HepG2 (cell line): Measurements from ENCODE around the gene EXOC7. TPM values are rescaled to one million over a fixed set of nuclear protein-coding genes. Genes with fewer than 3 reads are reported as not detected.

Source experiments
- BHLHE40 ChIP-seq: IDR thresholded peaks from 2 replicates; pipeline ENCODE4 v1.6.1; 2011; ENCODE audit warnings: low read length, improper control_type of control experiment
- FOSL2 ChIP-seq: sonication (generic); formaldehyde crosslinking; IDR thresholded peaks from 2 replicates; pipeline ENCODE4 v1.4.0; 2020; ENCODE audit warnings: missing genetic modification reagents
- HMGA1 ChIP-seq: sonication (generic); formaldehyde crosslinking; conservative IDR thresholded peaks from 2 replicates; pipeline ENCODE4 v1.4.0; 2020; ENCODE audit warnings: missing genetic modification reagents
- NCOA2 ChIP-seq: sonication (generic); formaldehyde crosslinking; IDR thresholded peaks from 2 replicates; pipeline ENCODE4 v1.8.0; 2022; ENCODE audit warnings: inconsistent platforms
- STAT5B ChIP-seq: sonication (generic); formaldehyde crosslinking; IDR thresholded peaks from 2 replicates; pipeline ENCODE4 v1.4.0; 2020; ENCODE audit warnings: missing genetic modification reagents
- ZNF652 ChIP-seq: IDR thresholded peaks from 2 replicates; pipeline ENCODE4 v1.6.1; 2016; ENCODE audit warnings: low read depth, borderline replicate concordance
- ZNF674 ChIP-seq: sonication (generic); formaldehyde crosslinking; IDR thresholded peaks from 2 replicates; pipeline ENCODE4 v1.5.0; 2020; ENCODE audit warnings: low read depth, mild to moderate bottlenecking, missing genetic modification reagents
- ZSCAN22 ChIP-seq: sonication (generic); formaldehyde crosslinking; IDR thresholded peaks from 2 replicates; pipeline ENCODE4 v1.4.0; 2020; ENCODE audit warnings: mild to moderate bottlenecking, missing genetic modification reagents
- ZSCAN30 ChIP-seq: sonication (generic); formaldehyde crosslinking; IDR thresholded peaks from 2 replicates; pipeline ENCODE4 v1.5.0; 2020; ENCODE audit warnings: mild to moderate bottlenecking, missing genetic modification reagents
- polyA plus RNA-seq, 8 experiments: library from polyadenylated mRNA; depleted of rRNA in 3 of 8; stranded (reverse) in 7 of 8; unstranded in 1 of 8; fragments of >200 nt; fragmentation: Illumina TruSeq in 4 of 8; extraction: Trizol in 4 of 8; gene quantifications; 2 replicates each; pipeline versions ENCODE4 v1.2.1 to v1.2.3, GENCODE V29; 2011 to 2016; ENCODE audit warnings: low read depth in 4 of 8, missing spikeins in 1 of 8, mixed read lengths in 1 of 8; ENCODE audit not compliant: insufficient read depth in 1 of 8
- total RNA-seq, 5 experiments: library from RNA; depleted of rRNA; stranded (reverse); fragments of >200 nt; fragmentation: Illumina TruSeq; extraction: Trizol; gene quantifications; 2 replicates each; pipeline ENCODE4 v1.2.3, GENCODE V29; 2016; ENCODE audit warnings: low read depth in 1 of 5
- TF ChIP-seq, protein P1 (sequence below): sonication (generic); formaldehyde crosslinking; IDR thresholded peaks from 2 replicates; pipeline ENCODE4 v1.4.0; 2020; ENCODE audit warnings: mild to moderate bottlenecking, missing genetic modification reagents, borderline replicate concordance
- TF ChIP-seq, protein P2 (sequence below): sonication (generic); formaldehyde crosslinking; IDR thresholded peaks from 2 replicates; pipeline ENCODE4 v1.9.0; 2021; ENCODE audit warnings: mild to moderate bottlenecking, missing genetic modification reagents
- TF ChIP-seq, protein P3 (sequence below): sonication (generic); formaldehyde crosslinking; IDR thresholded peaks from 2 replicates; pipeline ENCODE4 v1.5.0; 2020; ENCODE audit warnings: mild to moderate bottlenecking, missing genetic modification reagents
- TF ChIP-seq, protein P4 (sequence below): IDR thresholded peaks from 2 replicates; pipeline ENCODE4 v1.6.1; 2016; ENCODE audit warnings: low read depth, borderline replicate concordance
- TF ChIP-seq, protein P5 (sequence below): sonication (generic); formaldehyde crosslinking; IDR thresholded peaks from 2 replicates; pipeline ENCODE4 v1.4.0; 2020; ENCODE audit warnings: low read depth, mild to moderate bottlenecking, missing genetic modification reagents

EXOC7 gene
- total and polyA plus RNA-seq, 2 of the 13 experiments (the other 11 are each of a cell fraction or from before 2014, with no cell fraction given) = 86.9 to 116 TPM

DNA sequence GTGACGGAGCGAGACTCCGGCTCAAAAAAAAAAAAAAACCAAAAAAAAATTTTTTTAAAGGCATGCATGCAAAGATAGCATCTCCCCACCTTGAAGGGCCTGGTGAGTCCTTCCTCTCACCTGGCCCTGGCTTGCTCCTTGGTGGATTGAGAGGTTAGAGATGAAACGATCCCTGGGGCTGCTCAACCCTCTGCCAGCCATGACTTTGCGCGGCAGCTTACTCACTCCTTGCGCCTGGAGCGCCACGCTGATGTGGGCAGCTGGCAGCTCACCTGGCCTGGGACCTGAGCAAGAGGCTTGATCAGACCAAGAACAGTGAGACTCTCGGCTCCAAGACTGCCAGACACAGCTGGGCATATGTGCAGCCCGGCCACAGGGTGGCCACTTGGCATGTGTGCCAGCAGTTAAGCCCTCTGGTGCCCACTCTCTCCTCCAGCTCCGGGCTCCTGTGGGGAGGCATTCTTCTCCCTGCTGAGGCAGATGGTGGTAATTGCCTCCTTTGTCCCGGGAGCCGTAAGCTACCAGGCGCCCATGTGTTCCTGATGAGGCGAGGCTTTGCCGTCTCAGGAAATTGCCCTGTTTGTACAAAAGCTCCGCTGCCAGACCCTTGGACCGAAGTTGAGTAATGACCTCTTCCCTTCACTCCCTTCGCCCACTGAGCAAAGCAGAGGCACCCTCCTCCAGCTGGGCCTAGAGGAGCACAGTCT is 71.4 kb downstream of the EXOC7 start (continued):
- TF ChIP-seq, protein P1, sequence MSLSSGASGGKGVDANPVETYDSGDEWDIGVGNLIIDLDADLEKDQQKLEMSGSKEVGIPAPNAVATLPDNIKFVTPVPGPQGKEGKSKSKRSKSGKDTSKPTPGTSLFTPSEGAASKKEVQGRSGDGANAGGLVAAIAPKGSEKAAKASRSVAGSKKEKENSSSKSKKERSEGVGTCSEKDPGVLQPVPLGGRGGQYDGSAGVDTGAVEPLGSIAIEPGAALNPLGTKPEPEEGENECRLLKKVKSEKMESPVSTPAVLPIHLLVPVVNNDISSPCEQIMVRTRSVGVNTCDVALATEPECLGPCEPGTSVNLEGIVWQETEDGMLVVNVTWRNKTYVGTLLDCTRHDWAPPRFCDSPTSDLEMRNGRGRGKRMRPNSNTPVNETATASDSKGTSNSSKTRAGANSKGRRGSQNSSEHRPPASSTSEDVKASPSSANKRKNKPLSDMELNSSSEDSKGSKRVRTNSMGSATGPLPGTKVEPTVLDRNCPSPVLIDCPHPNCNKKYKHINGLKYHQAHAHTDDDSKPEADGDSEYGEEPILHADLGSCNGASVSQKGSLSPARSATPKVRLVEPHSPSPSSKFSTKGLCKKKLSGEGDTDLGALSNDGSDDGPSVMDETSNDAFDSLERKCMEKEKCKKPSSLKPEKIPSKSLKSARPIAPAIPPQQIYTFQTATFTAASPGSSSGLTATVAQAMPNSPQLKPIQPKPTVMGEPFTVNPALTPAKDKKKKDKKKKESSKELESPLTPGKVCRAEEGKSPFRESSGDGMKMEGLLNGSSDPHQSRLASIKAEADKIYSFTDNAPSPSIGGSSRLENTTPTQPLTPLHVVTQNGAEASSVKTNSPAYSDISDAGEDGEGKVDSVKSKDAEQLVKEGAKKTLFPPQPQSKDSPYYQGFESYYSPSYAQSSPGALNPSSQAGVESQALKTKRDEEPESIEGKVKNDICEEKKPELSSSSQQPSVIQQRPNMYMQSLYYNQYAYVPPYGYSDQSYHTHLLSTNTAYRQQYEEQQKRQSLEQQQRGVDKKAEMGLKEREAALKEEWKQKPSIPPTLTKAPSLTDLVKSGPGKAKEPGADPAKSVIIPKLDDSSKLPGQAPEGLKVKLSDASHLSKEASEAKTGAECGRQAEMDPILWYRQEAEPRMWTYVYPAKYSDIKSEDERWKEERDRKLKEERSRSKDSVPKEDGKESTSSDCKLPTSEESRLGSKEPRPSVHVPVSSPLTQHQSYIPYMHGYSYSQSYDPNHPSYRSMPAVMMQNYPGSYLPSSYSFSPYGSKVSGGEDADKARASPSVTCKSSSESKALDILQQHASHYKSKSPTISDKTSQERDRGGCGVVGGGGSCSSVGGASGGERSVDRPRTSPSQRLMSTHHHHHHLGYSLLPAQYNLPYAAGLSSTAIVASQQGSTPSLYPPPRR (CRISPR knock-in tag) = peak; percentile 46
- TF ChIP-seq, protein P2, sequence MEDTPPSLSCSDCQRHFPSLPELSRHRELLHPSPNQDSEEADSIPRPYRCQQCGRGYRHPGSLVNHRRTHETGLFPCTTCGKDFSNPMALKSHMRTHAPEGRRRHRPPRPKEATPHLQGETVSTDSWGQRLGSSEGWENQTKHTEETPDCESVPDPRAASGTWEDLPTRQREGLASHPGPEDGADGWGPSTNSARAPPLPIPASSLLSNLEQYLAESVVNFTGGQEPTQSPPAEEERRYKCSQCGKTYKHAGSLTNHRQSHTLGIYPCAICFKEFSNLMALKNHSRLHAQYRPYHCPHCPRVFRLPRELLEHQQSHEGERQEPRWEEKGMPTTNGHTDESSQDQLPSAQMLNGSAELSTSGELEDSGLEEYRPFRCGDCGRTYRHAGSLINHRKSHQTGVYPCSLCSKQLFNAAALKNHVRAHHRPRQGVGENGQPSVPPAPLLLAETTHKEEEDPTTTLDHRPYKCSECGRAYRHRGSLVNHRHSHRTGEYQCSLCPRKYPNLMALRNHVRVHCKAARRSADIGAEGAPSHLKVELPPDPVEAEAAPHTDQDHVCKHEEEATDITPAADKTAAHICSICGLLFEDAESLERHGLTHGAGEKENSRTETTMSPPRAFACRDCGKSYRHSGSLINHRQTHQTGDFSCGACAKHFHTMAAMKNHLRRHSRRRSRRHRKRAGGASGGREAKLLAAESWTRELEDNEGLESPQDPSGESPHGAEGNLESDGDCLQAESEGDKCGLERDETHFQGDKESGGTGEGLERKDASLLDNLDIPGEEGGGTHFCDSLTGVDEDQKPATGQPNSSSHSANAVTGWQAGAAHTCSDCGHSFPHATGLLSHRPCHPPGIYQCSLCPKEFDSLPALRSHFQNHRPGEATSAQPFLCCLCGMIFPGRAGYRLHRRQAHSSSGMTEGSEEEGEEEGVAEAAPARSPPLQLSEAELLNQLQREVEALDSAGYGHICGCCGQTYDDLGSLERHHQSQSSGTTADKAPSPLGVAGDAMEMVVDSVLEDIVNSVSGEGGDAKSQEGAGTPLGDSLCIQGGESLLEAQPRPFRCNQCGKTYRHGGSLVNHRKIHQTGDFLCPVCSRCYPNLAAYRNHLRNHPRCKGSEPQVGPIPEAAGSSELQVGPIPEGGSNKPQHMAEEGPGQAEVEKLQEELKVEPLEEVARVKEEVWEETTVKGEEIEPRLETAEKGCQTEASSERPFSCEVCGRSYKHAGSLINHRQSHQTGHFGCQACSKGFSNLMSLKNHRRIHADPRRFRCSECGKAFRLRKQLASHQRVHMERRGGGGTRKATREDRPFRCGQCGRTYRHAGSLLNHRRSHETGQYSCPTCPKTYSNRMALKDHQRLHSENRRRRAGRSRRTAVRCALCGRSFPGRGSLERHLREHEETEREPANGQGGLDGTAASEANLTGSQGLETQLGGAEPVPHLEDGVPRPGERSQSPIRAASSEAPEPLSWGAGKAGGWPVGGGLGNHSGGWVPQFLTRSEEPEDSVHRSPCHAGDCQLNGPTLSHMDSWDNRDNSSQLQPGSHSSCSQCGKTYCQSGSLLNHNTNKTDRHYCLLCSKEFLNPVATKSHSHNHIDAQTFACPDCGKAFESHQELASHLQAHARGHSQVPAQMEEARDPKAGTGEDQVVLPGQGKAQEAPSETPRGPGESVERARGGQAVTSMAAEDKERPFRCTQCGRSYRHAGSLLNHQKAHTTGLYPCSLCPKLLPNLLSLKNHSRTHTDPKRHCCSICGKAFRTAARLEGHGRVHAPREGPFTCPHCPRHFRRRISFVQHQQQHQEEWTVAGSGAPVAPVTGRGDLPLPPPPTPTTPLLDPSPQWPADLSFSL (CRISPR knock-in tag) = no peak
- no peak for TF ChIP-seq ZSCAN22
- TF ChIP-seq STAT5B (CRISPR knock-in tag) = no peak
- no peak for TF ChIP-seq BHLHE40
- no peak for TF ChIP-seq HMGA1 (CRISPR knock-in tag)
- TF ChIP-seq, protein P3, sequence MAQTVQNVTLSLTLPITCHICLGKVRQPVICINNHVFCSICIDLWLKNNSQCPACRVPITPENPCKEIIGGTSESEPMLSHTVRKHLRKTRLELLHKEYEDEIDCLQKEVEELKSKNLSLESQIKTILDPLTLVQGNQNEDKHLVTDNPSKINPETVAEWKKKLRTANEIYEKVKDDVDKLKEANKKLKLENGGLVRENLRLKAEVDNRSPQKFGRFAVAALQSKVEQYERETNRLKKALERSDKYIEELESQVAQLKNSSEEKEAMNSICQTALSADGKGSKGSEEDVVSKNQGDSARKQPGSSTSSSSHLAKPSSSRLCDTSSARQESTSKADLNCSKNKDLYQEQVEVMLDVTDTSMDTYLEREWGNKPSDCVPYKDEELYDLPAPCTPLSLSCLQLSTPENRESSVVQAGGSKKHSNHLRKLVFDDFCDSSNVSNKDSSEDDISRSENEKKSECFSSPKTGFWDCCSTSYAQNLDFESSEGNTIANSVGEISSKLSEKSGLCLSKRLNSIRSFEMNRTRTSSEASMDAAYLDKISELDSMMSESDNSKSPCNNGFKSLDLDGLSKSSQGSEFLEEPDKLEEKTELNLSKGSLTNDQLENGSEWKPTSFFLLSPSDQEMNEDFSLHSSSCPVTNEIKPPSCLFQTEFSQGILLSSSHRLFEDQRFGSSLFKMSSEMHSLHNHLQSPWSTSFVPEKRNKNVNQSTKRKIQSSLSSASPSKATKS (CRISPR knock-in tag) = no peak
- peak; percentile 61 for TF ChIP-seq NCOA2 (CRISPR knock-in tag)
- TF ChIP-seq ZNF674 (CRISPR knock-in tag) = no peak
- no peak for TF ChIP-seq FOSL2 (CRISPR knock-in tag)
- no peak for TF ChIP-seq ZNF652 (CRISPR knock-in tag)
- TF ChIP-seq ZSCAN30 (CRISPR knock-in tag) = no peak
- TF ChIP-seq, protein P4, sequence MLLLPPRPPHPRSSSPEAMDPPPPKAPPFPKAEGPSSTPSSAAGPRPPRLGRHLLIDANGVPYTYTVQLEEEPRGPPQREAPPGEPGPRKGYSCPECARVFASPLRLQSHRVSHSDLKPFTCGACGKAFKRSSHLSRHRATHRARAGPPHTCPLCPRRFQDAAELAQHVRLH (CRISPR knock-in tag) = peak; percentile 64; the same call in 1 of the 2 replicates
- TF ChIP-seq, protein P5, sequence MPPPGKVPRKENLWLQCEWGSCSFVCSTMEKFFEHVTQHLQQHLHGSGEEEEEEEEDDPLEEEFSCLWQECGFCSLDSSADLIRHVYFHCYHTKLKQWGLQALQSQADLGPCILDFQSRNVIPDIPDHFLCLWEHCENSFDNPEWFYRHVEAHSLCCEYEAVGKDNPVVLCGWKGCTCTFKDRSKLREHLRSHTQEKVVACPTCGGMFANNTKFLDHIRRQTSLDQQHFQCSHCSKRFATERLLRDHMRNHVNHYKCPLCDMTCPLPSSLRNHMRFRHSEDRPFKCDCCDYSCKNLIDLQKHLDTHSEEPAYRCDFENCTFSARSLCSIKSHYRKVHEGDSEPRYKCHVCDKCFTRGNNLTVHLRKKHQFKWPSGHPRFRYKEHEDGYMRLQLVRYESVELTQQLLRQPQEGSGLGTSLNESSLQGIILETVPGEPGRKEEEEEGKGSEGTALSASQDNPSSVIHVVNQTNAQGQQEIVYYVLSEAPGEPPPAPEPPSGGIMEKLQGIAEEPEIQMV (CRISPR knock-in tag) = no peak
